Activated CD4-positive, alpha-beta memory T cell treated with anti-CD3 and anti-CD28 coated beads, Interleukin-2, amount 10 ng/mL, durations not matched to agents 7 days and 5 days (primary cell): ENCODE results near the gene RFX4. TPM values are rescaled to one million over a fixed set of nuclear protein-coding genes. Genes with fewer than 3 reads are reported as not detected.

ENCODE experiments used
- total RNA-seq, 2 experiments: library from RNA; stranded (reverse); gene quantifications; one replicate each; pipeline ENCODE4 v1.2.3, GENCODE V29; 2021

The RFX4 gene
- total RNA-seq, 2 experiments from 2014 or later: not detected

Other genes starting within 250 kb of the RFX4 start
- 1 to 10 TPM; 3.7 to 4.4 TPM for gene POLR3B, start 225.3 kb upstream of the RFX4 start, total RNA-seq
- gene RIC8B, start 191.7 kb downstream of the RFX4 start, total RNA-seq: 10 to 100 TPM in 1 of 2 experiments, 1 to 10 TPM in 1; 9.1 to 11.6 TPM